Lower lobe of right lung (tissue), 2 donors: Measurements from ENCODE around the gene TEDC1. TPM values are rescaled to one million over a fixed set of nuclear protein-coding genes. Genes with fewer than 3 reads are reported as not detected.
A peak's percentile ranks its signal among the peaks of the same experiment; 100 is the strongest.

Experiments
- ATAC-seq, 2 donors: fragments of 200-7000 bp; cut with Tn5 transposase; one replicate each; pipeline ENCODE4 v1.9.1; 2020 to 2022; ENCODE audit warnings: mild to moderate bottlenecking in 2 of 2, moderate library complexity in 2 of 2
- DNase-seq: peaks from one replicate; pipeline ENCODE4 v3.0.0-alpha.2; 2020
- H3K27ac ChIP-seq: fragments of 200-600 bp; one replicate; pipeline ENCODE4 v1.8.0; 2022
- H3K27me3 ChIP-seq: fragments of 200-600 bp; one replicate; pipeline ENCODE4 v1.8.0; 2022; ENCODE audit warnings: low read depth
- H3K36me3 ChIP-seq: fragments of 200-600 bp; one replicate; pipeline ENCODE4 v1.8.0; 2022; ENCODE audit warnings: mild to moderate bottlenecking
- H3K4me1 ChIP-seq: fragments of 200-600 bp; one replicate; pipeline ENCODE4 v1.8.0; 2022
- H3K4me3 ChIP-seq: fragments of 200-600 bp; one replicate; pipeline ENCODE4 v1.8.0; 2022; ENCODE audit warnings: mild to moderate bottlenecking
- H3K9me3 ChIP-seq: fragments of 200-600 bp; one replicate; pipeline ENCODE4 v1.8.0; 2022
- CTCF ChIP-seq: fragments of 200-600 bp; IDR thresholded peaks from one replicate; pipeline ENCODE4 v1.8.0; 2022; ENCODE audit warnings: antibody characterized with exemption, mild to moderate bottlenecking
- intact Hi-C: fragments of 100-400 bp; cut with DNase I; formaldehyde crosslinking; loops from one replicate; pipeline ENCODE4 v1.11.0; 2022
- long read RNA-seq: library from polyadenylated mRNA; unstranded; transcript quantifications from one replicate; pipeline ENCODE4 v2.0.0, GENCODE V29; 2021
- total RNA-seq: library from RNA; stranded (reverse); fragmentation: NEBNext Ultra II Directional; extraction: Animal tissue kit (Norgen Biotek cat#: 25700); gene quantifications from one replicate; pipeline ENCODE4 v1.2.1, GENCODE V29; 2021
- donor health status: DM: no; HTN: yes; CAD: no; lungs with severe emphysema.

TEDC1 gene
- total RNA-seq: 10.6 TPM
- long read RNA-seq, full-length matches to known transcripts: 12 of 15 reads
- long read RNA-seq, partial matches to known transcripts: 0 of 15 reads
- long read RNA-seq, other reads (novel, unspliced or antisense): 3 of 15 reads

GRCh38 chr14:105490572-105491365 lies at the start of gene TEDC1:
Gene TEDC1, plus strand, starts transcription at chr14:105491246. Its CDS starts 130 bp downstream, at chr14:105491376.
- intact Hi-C loops: no loop called here

GRCh38 chr14:105442125-105442524 lies 48.9 kb upstream of the TEDC1 start:
- Histone ChIP-seq H3K4me3 (no peak overlapping the region), H3K4me1 (no peaks in the 10 kb centered on the region), H3K9me3 (no peaks in the 10 kb centered on the region), H3K36me3 (peaks cover 27% of the 10 kb centered on the region), H3K27me3 (no peaks in the 10 kb centered on the region), H3K27ac (no peak overlapping the region)
- DNase-seq: no peak
- intact Hi-C loops: no loop called here
- no peak for ATAC-seq
- no peak for TF ChIP-seq CTCF

More at GRCh38 chr14:105490572-105491365, at the start of gene TEDC1:
- H3K36me3 ChIP-seq: no peaks in the 10 kb centered on the region
- ATAC-seq: peak; percentile 83 to 86
- peaks cover 42% of the 10 kb centered on the region for H3K4me1 ChIP-seq
- no peaks in the 10 kb centered on the region for H3K27me3 ChIP-seq
- no peaks in the 10 kb centered on the region for H3K9me3 ChIP-seq
- peak; percentile 100 for DNase-seq
- peak within 1 kb of the TSS; percentile 83 for H3K4me3 ChIP-seq
- peak; percentile 83 for TF ChIP-seq CTCF
- peak within 1 kb of the TSS; percentile 99 for H3K27ac ChIP-seq

GRCh38 chr14:105442834-105443233 lies 48.2 kb upstream of the TEDC1 start:
- no peak for TF ChIP-seq CTCF
- Histone ChIP-seq H3K4me3 (no peak overlapping the region), H3K36me3 (peaks cover 27% of the 10 kb centered on the region), H3K9me3 (no peaks in the 10 kb centered on the region), H3K27me3 (no peaks in the 10 kb centered on the region), H3K4me1 (no peaks in the 10 kb centered on the region), H3K27ac (no peak overlapping the region)
- intact Hi-C loops: no loop called here
- no peak for DNase-seq
- no peak for ATAC-seq

GRCh38 chr14:105444859-105445258 lies 46.2 kb upstream of the TEDC1 start:
- DNase-seq: no peak
- H3K4me1 ChIP-seq: peaks cover 9% of the 10 kb centered on the region
- no peak for ATAC-seq
- no peaks in the 10 kb centered on the region for H3K9me3 ChIP-seq
- no peaks in the 10 kb centered on the region for H3K27me3 ChIP-seq
- intact Hi-C loops: no loop called here
- no peak overlapping the region for H3K27ac ChIP-seq
- no peak overlapping the region for H3K4me3 ChIP-seq
- H3K36me3 ChIP-seq: peaks cover 19% of the 10 kb centered on the region
- TF ChIP-seq CTCF: no peak

- no peak for TF ChIP-seq CTCF
- Histone ChIP-seq H3K36me3 (peaks cover 21% of the 10 kb centered on the region), H3K4me1 (peaks cover 9% of the 10 kb centered on the region), H3K27ac (no peak overlapping the region), H3K4me3 (no peak overlapping the region), H3K27me3 (no peaks in the 10 kb centered on the region), H3K9me3 (no peaks in the 10 kb centered on the region)
- intact Hi-C loops: no loop called here
- DNase-seq (no peak), ATAC-seq (no peak)
Observed at GRCh38 chr14:105445290-105445689, 45.8 kb upstream of the TEDC1 start.
